Astrocyte of the cerebellum (primary cell): ENCODE measurements around the gene LRP1B.

ENCODE experiments used
- DNase-seq: peaks from one replicate; pipeline ENCODE4 v3.0.0-alpha.2; 2011; ENCODE audit warnings: low read depth
- H3K4me3 ChIP-seq: 2 replicates; pipeline ENCODE4 v1.5.1; 2011; ENCODE audit warnings: mild to moderate bottlenecking, low read depth, low read length, moderate library complexity
- CTCF ChIP-seq: IDR thresholded peaks from 2 replicates; pipeline ENCODE4 v1.5.1; 2012; ENCODE audit warnings: low read length, low read depth, moderate library complexity, mild to moderate bottlenecking; ENCODE audit errors: missing control alignments
- in situ Hi-C: cut with HindIII; loops from 2 replicates; pipeline ENCODE4 v1.10.0; 2017; ENCODE audit warnings: low sequenced_read_pairs

Gene LRP1B

GRCh38 chr2:140509765-140510164 lies 1621.1 kb downstream of the LRP1B start:
- H3K4me3 ChIP-seq = no peak overlapping the region
- no peak for DNase-seq
- no peak for TF ChIP-seq CTCF
- in situ Hi-C loops = no loop called here

GRCh38 chr2:140508756-140509155 lies 1622.1 kb downstream of the LRP1B start:
- in situ Hi-C loops = no loop called here
- DNase-seq = no peak
- TF ChIP-seq CTCF = no peak

GRCh38 chr2:140506606-140507005 lies 1624.2 kb downstream of the LRP1B start:
- H3K4me3 ChIP-seq = no peak overlapping the region
- in situ Hi-C loops = no loop called here
- no peak for TF ChIP-seq CTCF
- DNase-seq = peak; percentile 75

More at GRCh38 chr2:140508756-140509155, 1622.1 kb downstream of the LRP1B start:
- H3K4me3 ChIP-seq = no peak overlapping the region

- peak; percentile 27 for DNase-seq
- in situ Hi-C loops = no loop called here
- H3K4me3 ChIP-seq = no peak overlapping the region
- no peak for TF ChIP-seq CTCF
Observed at GRCh38 chr2:140504601-140505000, 1626.2 kb downstream of the LRP1B start.

GRCh38 chr2:140502951-140503630 lies 1627.7 kb downstream of the LRP1B start:
- H3K4me3 ChIP-seq = no peak overlapping the region
- in situ Hi-C loops = no loop called here
- peak; percentile 85 for DNase-seq
- no peak for TF ChIP-seq CTCF

GRCh38 chr2:140498360-140498759 lies 1632.5 kb downstream of the LRP1B start:
- no peak for TF ChIP-seq CTCF
- no peak for DNase-seq
- no peak overlapping the region for H3K4me3 ChIP-seq
- in situ Hi-C loops = no loop called here
